Calu3 (cell line): ENCODE data around the gene LANCL1. TPM values are rescaled to one million over a fixed set of nuclear protein-coding genes. Genes with fewer than 3 reads are reported as not detected.

ENCODE experiments used
- BruUV-seq: library from RNA; stranded (reverse); fragments of 400-500 nt; replicated peaks from 2 replicates; lab custom pipeline; 2021; lab: Mats Ljungman, UMichigan
- CTCF ChIA-PET: fragments of 300-600 bp; sonication (Branson Sonifier 250); formaldehyde crosslinking; loops from one replicate; lab custom pipeline; 2022; ENCODE audit warnings: antibody characterized with exemption; lab: Charles Lee
- DNase-seq: peaks from one replicate; pipeline ENCODE4 v3.0.0; 2022
- H3K27ac Mint-ChIP-seq: one replicate; pipeline ENCODE4 v1.8.0; 2022; ENCODE audit warnings: mixed read lengths; ENCODE audit not compliant: unreplicated experiment
- H3K27me3 Mint-ChIP-seq: one replicate; pipeline ENCODE4 v1.8.0; 2022; ENCODE audit warnings: mixed read lengths; ENCODE audit not compliant: unreplicated experiment
- H3K36me3 Mint-ChIP-seq: one replicate; pipeline ENCODE4 v1.8.0; 2022; ENCODE audit warnings: mild to moderate bottlenecking, moderate library complexity, mixed read lengths; ENCODE audit not compliant: insufficient read depth, unreplicated experiment
- H3K4me1 Mint-ChIP-seq: one replicate; pipeline ENCODE4 v1.8.0; 2022; ENCODE audit warnings: mild to moderate bottlenecking, low read depth, mixed read lengths; ENCODE audit not compliant: unreplicated experiment
- H3K4me3 Mint-ChIP-seq: one replicate; pipeline ENCODE4 v1.8.0; 2022; ENCODE audit warnings: mild to moderate bottlenecking, low read depth, moderate library complexity, mixed read lengths; ENCODE audit not compliant: unreplicated experiment
- H3K9me3 Mint-ChIP-seq: one replicate; pipeline ENCODE4 v1.8.0; 2022; ENCODE audit warnings: low read depth, mixed read lengths; ENCODE audit not compliant: unreplicated experiment
- intact Hi-C: fragments of 100-400 bp; cut with micrococcal nuclease; formaldehyde crosslinking; loops from one replicate; pipeline ENCODE4 v1.10.0; 2022; ENCODE audit not compliant: unreplicated experiment
- total RNA-seq: library from RNA; stranded (reverse); gene quantifications from 2 replicates; pipeline ENCODE4 v1.2.3, GENCODE V29; 2022
- TF ChIP-seq, protein P1 (sequence below): fragments of 200-600 bp; IDR thresholded peaks from one replicate; pipeline ENCODE4 v1.8.0; 2022; ENCODE audit warnings: antibody characterized with exemption; ENCODE audit not compliant: unreplicated experiment

The LANCL1 gene
- total RNA-seq, 1 experiment from 2014 or later, result 36.3 TPM

DNA sequence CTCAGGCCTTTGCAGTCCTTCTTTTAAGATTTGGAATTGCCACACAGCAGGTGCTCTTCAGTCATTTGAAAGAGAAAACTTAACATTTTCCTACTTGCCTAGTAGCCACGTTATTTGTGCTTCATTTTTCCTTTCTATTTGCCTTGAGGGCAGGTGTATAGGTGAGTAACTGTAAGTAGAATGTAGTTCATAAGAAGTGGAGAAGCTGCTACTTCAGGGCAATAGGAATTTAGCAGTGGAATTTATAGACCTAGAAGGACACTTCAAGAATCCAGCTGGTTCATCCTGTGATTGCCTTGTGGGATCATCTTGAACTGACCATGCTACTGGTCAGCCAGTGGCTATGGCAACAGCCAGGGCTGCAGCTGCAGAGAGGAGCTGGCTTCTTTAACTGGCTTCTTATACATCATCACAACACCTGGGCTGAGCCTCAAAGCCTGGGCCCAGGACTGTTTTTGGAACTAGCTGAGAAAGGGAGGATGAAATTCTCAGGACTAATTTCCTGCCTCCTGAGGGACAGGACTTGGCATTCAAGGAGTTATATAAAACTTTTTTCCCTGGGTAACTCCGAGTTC, 5.1 kb upstream of the LANCL1 start:
- Mint-ChIP-seq H3K36me3 (peaks cover 3% of the 10 kb centered on the region), H3K9me3 (peaks cover 14% of the 10 kb centered on the region), H3K27ac (no peak overlapping the region), H3K4me1 (no peaks in the 10 kb centered on the region), H3K27me3 (no peaks in the 10 kb centered on the region), H3K4me3 (no peak overlapping the region)
- intact Hi-C loops, result no loop called here
- no TSS peak for BruUV-seq
- DNase-seq, result no peak
- CTCF ChIA-PET, result interaction anchor here (0.6 kb wide), 1 partner anchor 98 kb away, joined by 4 read pairs; no protein-coding TSS in a partner anchor
- TF ChIP-seq, protein P1, sequence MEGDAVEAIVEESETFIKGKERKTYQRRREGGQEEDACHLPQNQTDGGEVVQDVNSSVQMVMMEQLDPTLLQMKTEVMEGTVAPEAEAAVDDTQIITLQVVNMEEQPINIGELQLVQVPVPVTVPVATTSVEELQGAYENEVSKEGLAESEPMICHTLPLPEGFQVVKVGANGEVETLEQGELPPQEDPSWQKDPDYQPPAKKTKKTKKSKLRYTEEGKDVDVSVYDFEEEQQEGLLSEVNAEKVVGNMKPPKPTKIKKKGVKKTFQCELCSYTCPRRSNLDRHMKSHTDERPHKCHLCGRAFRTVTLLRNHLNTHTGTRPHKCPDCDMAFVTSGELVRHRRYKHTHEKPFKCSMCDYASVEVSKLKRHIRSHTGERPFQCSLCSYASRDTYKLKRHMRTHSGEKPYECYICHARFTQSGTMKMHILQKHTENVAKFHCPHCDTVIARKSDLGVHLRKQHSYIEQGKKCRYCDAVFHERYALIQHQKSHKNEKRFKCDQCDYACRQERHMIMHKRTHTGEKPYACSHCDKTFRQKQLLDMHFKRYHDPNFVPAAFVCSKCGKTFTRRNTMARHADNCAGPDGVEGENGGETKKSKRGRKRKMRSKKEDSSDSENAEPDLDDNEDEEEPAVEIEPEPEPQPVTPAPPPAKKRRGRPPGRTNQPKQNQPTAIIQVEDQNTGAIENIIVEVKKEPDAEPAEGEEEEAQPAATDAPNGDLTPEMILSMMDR, result no peak

DNA sequence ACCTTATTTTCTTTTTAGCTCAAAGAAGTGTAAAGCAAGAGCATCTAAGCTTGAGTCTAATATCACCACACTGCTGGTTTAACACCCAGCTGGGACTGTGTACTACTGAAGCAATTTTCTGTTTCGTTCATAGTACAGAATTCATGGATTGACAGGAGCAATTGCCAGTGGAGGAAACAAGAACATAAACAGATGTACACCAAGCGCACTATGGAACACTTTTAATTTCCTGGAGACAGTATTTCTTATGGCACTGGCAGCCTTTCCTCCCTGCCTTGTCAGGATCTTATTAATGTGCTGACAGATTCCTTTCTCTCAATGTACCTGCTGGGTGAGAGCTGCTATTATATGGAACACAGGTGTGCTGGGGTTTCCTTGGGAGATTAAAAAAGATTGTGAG, 4.2 kb upstream of the LANCL1 start:
- TF ChIP-seq, protein P1, result no peak
- no TSS peak for BruUV-seq
- no peak for DNase-seq
- intact Hi-C loops, result no loop called here
- Mint-ChIP-seq H3K27ac (no peak overlapping the region), H3K27me3 (no peaks in the 10 kb centered on the region), H3K36me3 (peaks cover 12% of the 10 kb centered on the region), H3K4me1 (no peaks in the 10 kb centered on the region), H3K9me3 (peaks cover 14% of the 10 kb centered on the region), H3K4me3 (no peak overlapping the region)
- CTCF ChIA-PET, result no interaction called here

DNA sequence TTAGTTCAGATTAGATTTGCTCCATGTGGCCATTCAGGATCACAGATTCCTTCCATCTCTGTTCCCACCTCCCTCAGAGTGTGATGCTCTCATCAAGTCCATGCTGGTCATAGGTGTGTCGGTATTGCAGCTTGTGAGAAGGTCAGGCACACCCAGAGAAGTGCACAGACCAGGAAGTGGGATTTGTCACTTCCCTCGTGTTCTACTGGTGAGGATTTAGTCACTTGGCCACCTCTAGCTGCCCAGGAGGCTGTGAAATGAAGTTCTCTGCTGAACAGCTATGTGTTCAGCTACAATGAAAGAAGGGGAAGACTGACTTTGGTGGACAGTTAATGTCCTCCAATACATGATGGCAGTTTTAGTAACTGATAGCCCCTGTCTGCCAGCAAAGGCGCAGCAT, 3.5 kb upstream of the LANCL1 start:
- intact Hi-C loops, result no loop called here
- H3K36me3 Mint-ChIP-seq, result peaks cover 12% of the 10 kb centered on the region
- no peak overlapping the region for H3K27ac Mint-ChIP-seq
- DNase-seq, result no peak
- peaks cover 11% of the 10 kb centered on the region for H3K9me3 Mint-ChIP-seq
- no peak overlapping the region for H3K4me3 Mint-ChIP-seq
- H3K4me1 Mint-ChIP-seq, result no peaks in the 10 kb centered on the region
- TF ChIP-seq, protein P1, result no peak
- CTCF ChIA-PET, result no interaction called here
- BruUV-seq, result no TSS peak
- no peaks in the 10 kb centered on the region for H3K27me3 Mint-ChIP-seq

DNA sequence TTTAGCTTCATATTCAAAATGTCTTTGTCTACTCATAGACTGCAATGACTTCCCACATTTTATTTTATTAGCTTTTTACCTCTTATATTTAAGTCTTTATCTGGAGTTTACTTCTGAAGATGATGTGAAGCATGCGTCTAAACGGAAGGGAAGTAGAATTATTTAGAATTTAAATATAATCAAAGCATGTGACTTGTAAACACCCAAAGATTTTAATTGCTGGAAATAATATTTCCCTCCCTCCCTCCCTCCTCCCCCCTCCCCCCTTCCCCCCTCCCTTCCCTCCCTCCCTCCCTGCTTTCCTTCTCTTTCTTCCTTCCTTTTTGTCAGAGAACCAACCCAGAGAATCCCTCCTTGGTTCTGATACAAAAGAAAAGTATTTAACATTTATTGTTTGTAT, 2.1 kb upstream of the LANCL1 start:
- Mint-ChIP-seq H3K4me3 (no peak overlapping the region), H3K36me3 (peaks cover 12% of the 10 kb centered on the region), H3K27ac (no peak overlapping the region), H3K27me3 (no peaks in the 10 kb centered on the region), H3K9me3 (peaks cover 3% of the 10 kb centered on the region), H3K4me1 (no peaks in the 10 kb centered on the region)
- TF ChIP-seq, protein P1, result no peak
- intact Hi-C loops, result no loop called here
- no TSS peak for BruUV-seq
- no peak for DNase-seq
- CTCF ChIA-PET, result interaction anchor here (0.7 kb wide), 1 partner anchor 337 kb away, joined by 3 read pairs; no protein-coding TSS in a partner anchor
